Smooth muscle cell (in vitro differentiated cells): Measurements from ENCODE around the gene HTRA3. TPM values are rescaled to one million over a fixed set of nuclear protein-coding genes. Genes with fewer than 3 reads are reported as not detected.

Experiments
- DNase-seq: peaks from one replicate; lab custom pipeline; 2025; ENCODE audit not compliant: unreplicated experiment; lab: John Stamatoyannopoulos, UW
- H2AFZ ChIP-seq: fragments of 200-600 bp; sonication (generic); 2 replicates; pipeline ENCODE4 v1.6.0; 2016; ENCODE audit warnings: antibody characterized with exemption, low read depth, mild to moderate bottlenecking
- H3F3A ChIP-seq: fragments of 200-600 bp; sonication (generic); 2 replicates; pipeline ENCODE4 v1.6.0; 2017; ENCODE audit warnings: antibody characterized with exemption, low read depth
- H3K27ac ChIP-seq: fragments of 200-600 bp; sonication (generic); 2 replicates; pipeline ENCODE4 v1.5.1; 2016; ENCODE audit warnings: low read depth, mild to moderate bottlenecking
- H3K27me3 ChIP-seq: fragments of 200-600 bp; sonication (generic); 2 replicates; pipeline ENCODE4 v1.6.1; 2016; ENCODE audit warnings: low read depth, mild to moderate bottlenecking
- H3K36me3 ChIP-seq: fragments of 200-600 bp; sonication (generic); 2 replicates; pipeline ENCODE4 v1.5.1; 2016; ENCODE audit warnings: low read depth
- H3K4me1 ChIP-seq: fragments of 200-600 bp; sonication (generic); 2 replicates; pipeline ENCODE4 v1.5.1; 2016; ENCODE audit warnings: low read depth
- H3K4me2 ChIP-seq: fragments of 200-600 bp; sonication (generic); 2 replicates; pipeline ENCODE4 v1.6.0; 2016; ENCODE audit warnings: mild to moderate bottlenecking
- H3K4me3 ChIP-seq: fragments of 200-600 bp; sonication (generic); 2 replicates; pipeline ENCODE4 v1.5.1; 2016; ENCODE audit warnings: mild to moderate bottlenecking
- H3K79me2 ChIP-seq: fragments of 200-600 bp; sonication (generic); 2 replicates; pipeline ENCODE4 v1.6.0; 2016; ENCODE audit warnings: low read depth, mild to moderate bottlenecking
- H3K9ac ChIP-seq: fragments of 200-600 bp; sonication (generic); 2 replicates; pipeline ENCODE4 v1.6.0; 2016; ENCODE audit warnings: low read depth
- H3K9me3 ChIP-seq: fragments of 200-600 bp; sonication (generic); replicated peaks from 2 replicates; pipeline ENCODE4 v1.5.1; 2016; ENCODE audit warnings: low read depth
- H4K20me1 ChIP-seq: fragments of 200-600 bp; sonication (generic); 2 replicates; pipeline ENCODE4 v1.6.0; 2016; ENCODE audit warnings: low read depth
- CTCF ChIP-seq: fragments of 200-600 bp; sonication (generic); IDR thresholded peaks from 2 replicates; pipeline ENCODE4 v1.5.1; 2017; ENCODE audit warnings: borderline replicate concordance, mild to moderate bottlenecking, antibody characterized with exemption; ENCODE audit not compliant: insufficient read depth, poor library complexity, severe bottlenecking
- WGBS: methylation state at CpG from one replicate; pipeline ENCODE4 v1.1.7; 2016; ENCODE audit warnings: low lambda C conversion rate; 5-methylcytosine and 5-hydroxymethylcytosine counted together
- polyA plus RNA-seq: library from polyadenylated mRNA; unstranded; fragments of >200 nt; fragmentation: Nextera tagmentation; extraction: Ambion mirVana; gene quantifications from 2 replicates; pipeline ENCODE4 v1.2.1, GENCODE V29; 2016
- total RNA-seq: library from RNA; depleted of rRNA; stranded (reverse); fragments of >200 nt; gene quantifications from 2 replicates; pipeline ENCODE4 v1.2.3, GENCODE V29; 2014

HTRA3 gene
- total and polyA plus RNA-seq, 2 experiments from 2014 or later, result 77.7 to 227 TPM

DNA sequence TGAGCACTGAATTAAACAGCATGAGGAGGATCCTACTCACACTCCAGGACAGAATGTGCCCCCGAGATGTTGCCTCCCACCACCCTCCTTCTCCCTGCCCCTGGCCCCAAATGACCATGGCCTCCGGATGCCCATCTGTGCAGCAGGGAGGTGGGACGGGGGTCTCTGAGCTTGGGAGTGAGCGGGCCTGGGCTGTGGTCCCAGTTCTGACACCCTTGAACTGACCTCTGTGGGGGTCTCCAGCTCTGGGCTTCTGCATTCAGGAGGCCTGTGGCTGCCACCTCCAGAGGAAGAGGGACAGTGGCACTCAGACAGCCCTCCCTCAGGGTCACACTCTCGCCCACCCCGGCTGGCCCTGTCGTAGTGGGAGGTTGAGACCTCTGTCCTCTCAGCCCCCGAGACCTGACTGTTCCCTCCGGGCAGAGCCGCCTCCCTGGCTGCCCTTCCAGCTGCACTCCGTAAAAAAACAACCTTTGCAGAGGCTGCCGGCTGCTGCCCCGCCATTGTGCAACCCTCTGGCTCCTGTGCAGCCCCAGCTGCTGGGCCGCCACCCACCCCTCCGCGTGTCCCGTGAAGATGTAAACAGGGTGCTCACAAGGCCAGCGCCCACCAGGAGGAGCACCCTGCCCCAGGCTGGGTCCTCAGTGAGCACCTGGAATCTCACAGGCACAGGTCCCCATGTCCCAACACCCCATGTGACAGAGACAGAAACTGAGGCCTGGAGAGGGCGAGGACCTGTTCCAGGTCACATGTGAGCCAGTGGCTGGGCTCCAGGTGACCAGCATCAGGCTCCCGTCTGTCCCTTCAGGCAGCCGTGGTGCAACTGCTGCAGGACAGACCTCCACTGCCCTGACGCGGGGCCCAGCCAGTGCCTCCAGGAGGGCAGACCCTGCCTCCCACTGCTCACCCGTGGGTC, 39.6 kb downstream of the HTRA3 start:
- Histone ChIP-seq H3K27ac (no peak overlapping the region), H3K27me3 (no peaks in the 10 kb centered on the region), H3F3A (no peaks in the 10 kb centered on the region), H3K4me1 (no peaks in the 10 kb centered on the region), H2AFZ (no peak overlapping the region), H4K20me1 (no peaks in the 10 kb centered on the region), H3K79me2 (no peaks in the 10 kb centered on the region), H3K4me2 (no peak overlapping the region), H3K9me3 (no peaks in the 10 kb centered on the region), H3K4me3 (no peak overlapping the region), H3K36me3 (no peaks in the 10 kb centered on the region), H3K9ac (no peak overlapping the region)
- no peak for DNase-seq
- TF ChIP-seq CTCF, result no peak
- WGBS, result 83% methylated on average over 24 of the region's 24 CpGs

- Histone ChIP-seq H3K79me2 (no peaks in the 10 kb centered on the region), H4K20me1 (no peaks in the 10 kb centered on the region), H3K36me3 (no peaks in the 10 kb centered on the region), H3K9ac (no peak overlapping the region), H2AFZ (no peak overlapping the region), H3K9me3 (no peaks in the 10 kb centered on the region), H3K27ac (no peak overlapping the region), H3K4me1 (no peaks in the 10 kb centered on the region), H3F3A (no peaks in the 10 kb centered on the region), H3K27me3 (no peaks in the 10 kb centered on the region), H3K4me3 (no peak overlapping the region), H3K4me2 (no peak overlapping the region)
- WGBS, result 91% methylated on average over 8 of the region's 10 CpGs
- no peak for DNase-seq
- no peak for TF ChIP-seq CTCF
These were observed 40.8 kb downstream of the HTRA3 start for GRCh38 chr4:8310306-8310705.

GRCh38 chr4:8311101-8312068, 41.8 kb downstream of the HTRA3 start:
- H3K4me1 ChIP-seq, result peaks cover 4% of the 10 kb centered on the region
- H3K9me3 ChIP-seq, result no peaks in the 10 kb centered on the region
- DNase-seq, result no peak
- H4K20me1 ChIP-seq, result no peaks in the 10 kb centered on the region
- no peak overlapping the region for H2AFZ ChIP-seq
- TF ChIP-seq CTCF, result no peak
- H3K4me3 ChIP-seq, result no peak overlapping the region
- H3K27me3 ChIP-seq, result no peaks in the 10 kb centered on the region
- 91% methylated on average over 13 of the region's 13 CpGs for WGBS
- no peak overlapping the region for H3K27ac ChIP-seq
- H3K9ac ChIP-seq, result no peak overlapping the region
- no peaks in the 10 kb centered on the region for H3K79me2 ChIP-seq
- peaks cover 3% of the 10 kb centered on the region for H3F3A ChIP-seq
- no peaks in the 10 kb centered on the region for H3K36me3 ChIP-seq
- no peak overlapping the region for H3K4me2 ChIP-seq
